Activated T-cell treated with anti-CD3 and anti-CD28 coated beads, Interleukin-2, amount 50 U/mL, for 24 hours (primary cell): ENCODE data around the gene RREB1.
A peak's percentile ranks its signal among the peaks of the same experiment; 100 is the strongest.

Experiments
- DNase-seq: peaks from one replicate; pipeline ENCODE4 v3.0.0-alpha.2; 2020
- H3K27ac Mint-ChIP-seq: 2 replicates; pipeline ENCODE4 v1.8.0; 2020; ENCODE audit warnings: mild to moderate bottlenecking, mixed read lengths
- H3K27me3 Mint-ChIP-seq: 2 replicates; pipeline ENCODE4 v1.8.0; 2020; ENCODE audit warnings: mixed read lengths
- H3K36me3 Mint-ChIP-seq: 2 replicates; pipeline ENCODE4 v1.8.0; 2020; ENCODE audit warnings: low read depth, mixed read lengths
- H3K4me1 Mint-ChIP-seq: 2 replicates; pipeline ENCODE4 v1.8.0; 2020; ENCODE audit warnings: low read depth, mixed read lengths
- H3K4me3 Mint-ChIP-seq: 2 replicates; pipeline ENCODE4 v1.8.0; 2020; ENCODE audit warnings: mild to moderate bottlenecking, moderate library complexity, mixed read lengths
- H3K9me3 Mint-ChIP-seq: 2 replicates; pipeline ENCODE4 v1.8.0; 2020; ENCODE audit warnings: mixed read lengths

The RREB1 gene

GRCh38 chr6:7230327-7230691 is 122.5 kb downstream of the RREB1 start:
- Mint-ChIP-seq H3K9me3 (no peaks in the 10 kb centered on the region), H3K4me3 (no peak overlapping the region), H3K27ac (no peak overlapping the region), H3K36me3 (peaks cover 87% of the 10 kb centered on the region), H3K4me1 (peaks cover 14% of the 10 kb centered on the region), H3K27me3 (no peaks in the 10 kb centered on the region)
- DNase-seq, result no peak

DNA sequence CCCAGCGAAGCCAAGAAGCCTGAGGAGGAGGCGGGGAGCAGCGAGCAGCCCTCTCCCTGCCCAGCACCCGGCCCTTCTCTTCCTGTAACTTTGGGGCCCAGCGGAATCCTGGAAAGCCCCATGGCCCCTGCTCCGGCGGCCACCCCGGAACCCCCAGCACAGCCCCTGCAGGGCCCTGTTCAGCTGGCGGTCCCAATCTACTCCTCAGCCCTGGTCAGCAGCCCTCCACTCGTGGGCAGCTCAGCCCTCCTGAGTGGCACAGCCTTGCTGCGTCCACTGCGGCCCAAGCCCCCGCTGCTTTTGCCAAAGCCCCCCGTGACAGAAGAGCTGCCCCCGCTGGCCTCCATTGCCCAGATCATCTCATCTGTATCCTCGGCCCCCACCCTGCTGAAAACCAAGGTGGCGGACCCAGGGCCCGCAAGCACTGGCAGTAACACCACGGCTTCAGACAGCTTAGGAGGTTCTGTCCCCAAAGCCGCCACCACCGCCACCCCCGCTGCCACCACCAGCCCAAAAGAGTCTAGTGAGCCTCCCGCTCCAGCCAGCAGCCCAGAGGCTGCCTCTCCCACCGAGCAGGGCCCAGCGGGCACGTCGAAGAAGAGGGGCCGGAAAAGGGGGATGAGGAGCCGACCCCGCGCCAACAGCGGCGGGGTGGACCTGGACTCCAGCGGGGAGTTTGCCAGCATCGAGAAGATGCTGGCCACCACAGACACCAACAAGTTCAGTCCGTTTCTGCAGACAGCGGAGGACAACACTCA is 123.4 kb downstream of the RREB1 start:
- Mint-ChIP-seq H3K27ac (no peak overlapping the region), H3K27me3 (no peaks in the 10 kb centered on the region), H3K9me3 (no peaks in the 10 kb centered on the region), H3K36me3 (peaks cover 87% of the 10 kb centered on the region), H3K4me3 (no peak overlapping the region), H3K4me1 (peaks cover 17% of the 10 kb centered on the region)
- DNase-seq, result no peak

DNA sequence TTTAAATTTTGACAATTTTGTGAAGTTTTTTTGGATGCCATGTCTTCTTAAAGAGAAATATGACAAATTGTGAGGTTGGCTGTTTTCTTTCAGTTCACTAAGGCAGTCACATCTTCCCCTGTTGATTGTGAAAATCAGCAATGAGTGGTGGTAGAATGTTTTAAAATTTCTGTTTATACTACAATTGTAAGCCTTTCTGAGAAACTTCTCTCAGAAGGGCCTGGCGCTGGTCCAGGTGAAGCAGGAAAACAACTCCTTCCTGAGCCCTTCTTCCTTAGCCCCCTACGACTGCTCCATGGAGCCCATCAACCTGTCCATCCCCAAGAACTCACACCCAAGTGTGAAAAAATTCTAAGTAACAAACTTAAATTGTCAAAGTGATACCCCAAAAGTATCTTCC is 124.6 kb downstream of the RREB1 start:
- Mint-ChIP-seq H3K27ac (peak overlapping the region; percentile 13), H3K4me3 (no peak overlapping the region), H3K9me3 (no peaks in the 10 kb centered on the region), H3K27me3 (no peaks in the 10 kb centered on the region), H3K4me1 (peaks cover 20% of the 10 kb centered on the region), H3K36me3 (peaks cover 82% of the 10 kb centered on the region)
- no peak for DNase-seq

- Mint-ChIP-seq H3K9me3 (no peaks in the 10 kb centered on the region), H3K4me3 (no peak overlapping the region), H3K27me3 (no peaks in the 10 kb centered on the region), H3K27ac (peak overlapping the region; percentile 71), H3K4me1 (peaks cover 24% of the 10 kb centered on the region), H3K36me3 (peaks cover 74% of the 10 kb centered on the region)
- DNase-seq, result no peak
Observed at GRCh38 chr6:7234547-7234946, 126.8 kb downstream of the RREB1 start.

DNA sequence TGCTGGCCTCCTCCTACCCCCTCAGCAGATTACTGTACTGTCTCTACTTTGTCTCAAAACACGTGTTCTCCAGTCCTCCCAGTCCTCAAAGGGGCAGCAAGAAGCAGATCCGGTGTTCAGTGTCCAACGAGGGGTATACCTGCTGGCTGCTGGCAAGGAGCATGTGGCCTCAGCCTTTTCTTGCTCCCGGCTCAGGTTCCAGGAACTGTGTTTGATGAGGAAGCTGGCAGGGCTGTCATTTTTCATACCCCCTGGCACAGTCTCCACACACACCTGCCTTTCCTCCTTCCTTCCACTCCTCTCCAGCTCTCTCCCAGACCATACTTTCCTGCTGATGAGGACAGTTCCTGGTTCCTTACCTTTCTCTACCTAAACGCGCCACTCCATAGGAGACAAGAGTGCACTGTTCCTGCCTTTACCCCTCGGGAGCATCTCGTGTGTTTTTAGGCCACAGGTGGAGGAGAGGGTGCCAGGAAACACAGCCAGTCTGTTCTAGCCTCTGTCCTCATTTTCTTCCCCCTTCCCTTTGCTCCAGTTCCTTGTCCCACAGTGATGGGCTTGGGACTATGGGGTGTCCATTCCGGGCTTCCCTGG is 128.0 kb downstream of the RREB1 start:
- Mint-ChIP-seq H3K27me3 (no peaks in the 10 kb centered on the region), H3K27ac (peak overlapping the region; percentile 41), H3K9me3 (no peaks in the 10 kb centered on the region), H3K36me3 (peaks cover 76% of the 10 kb centered on the region), H3K4me3 (no peak overlapping the region), H3K4me1 (peaks cover 24% of the 10 kb centered on the region)
- DNase-seq, result no peak

GRCh38 chr6:7236306-7237209 is 128.8 kb downstream of the RREB1 start:
- H3K27ac Mint-ChIP-seq, result peak overlapping the region; percentile 41
- H3K4me1 Mint-ChIP-seq, result peaks cover 22% of the 10 kb centered on the region
- H3K27me3 Mint-ChIP-seq, result no peaks in the 10 kb centered on the region
- no peaks in the 10 kb centered on the region for H3K9me3 Mint-ChIP-seq
- no peak overlapping the region for H3K4me3 Mint-ChIP-seq
- peaks cover 75% of the 10 kb centered on the region for H3K36me3 Mint-ChIP-seq
- DNase-seq, result no peak

- peaks cover 65% of the 10 kb centered on the region for H3K36me3 Mint-ChIP-seq
- H3K4me3 Mint-ChIP-seq, result no peak overlapping the region
- no peak for DNase-seq
- H3K9me3 Mint-ChIP-seq, result no peaks in the 10 kb centered on the region
- H3K27ac Mint-ChIP-seq, result no peak overlapping the region
- H3K27me3 Mint-ChIP-seq, result no peaks in the 10 kb centered on the region
- peaks cover 22% of the 10 kb centered on the region for H3K4me1 Mint-ChIP-seq
Observed at GRCh38 chr6:7237653-7238188, 130.0 kb downstream of the RREB1 start.

GRCh38 chr6:7238526-7238899 is 130.8 kb downstream of the RREB1 start:
- H3K27ac Mint-ChIP-seq, result peak overlapping the region; percentile 62

DNA sequence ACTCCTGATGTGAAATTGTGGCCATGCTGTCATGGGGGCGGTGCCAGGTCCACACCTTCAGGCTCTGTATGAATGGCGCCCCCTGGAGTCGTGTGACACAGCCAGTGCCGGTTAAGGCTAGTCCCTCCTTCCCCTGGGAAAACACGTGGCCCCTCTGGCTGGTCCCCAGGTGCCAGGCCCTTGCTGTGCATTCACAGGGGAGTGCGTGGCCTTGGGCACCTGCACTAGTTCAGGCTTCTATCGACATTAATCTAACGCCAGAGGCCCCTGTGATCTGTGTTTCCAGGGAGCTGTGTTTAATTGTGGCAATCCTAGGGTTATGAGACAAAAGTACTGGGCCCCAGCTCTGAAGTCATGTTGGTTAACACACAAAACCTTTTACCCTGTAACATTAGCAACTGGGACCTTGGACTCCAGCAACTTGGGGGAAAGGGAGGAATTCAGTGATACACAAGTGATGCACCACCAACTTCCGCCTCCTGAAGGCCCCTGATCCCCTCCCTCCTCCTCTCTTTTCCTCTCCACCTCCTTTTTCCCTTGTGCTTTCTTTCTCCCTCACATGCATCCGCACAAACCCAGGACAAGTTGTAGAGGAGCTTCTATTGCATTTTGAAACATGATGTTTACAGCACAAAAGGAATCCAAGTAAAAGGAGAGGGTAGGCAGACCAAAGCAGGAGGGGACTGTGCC is 131.3 kb downstream of the RREB1 start:
- Mint-ChIP-seq H3K4me3 (no peak overlapping the region), H3K4me1 (peaks cover 29% of the 10 kb centered on the region), H3K36me3 (peaks cover 63% of the 10 kb centered on the region), H3K27ac (peak overlapping the region; percentile 62), H3K27me3 (no peaks in the 10 kb centered on the region), H3K9me3 (no peaks in the 10 kb centered on the region)
- DNase-seq, result peak; percentile 83

More at GRCh38 chr6:7238526-7238899, 130.8 kb downstream of the RREB1 start:
- H3K36me3 Mint-ChIP-seq, result peaks cover 65% of the 10 kb centered on the region
- H3K4me1 Mint-ChIP-seq, result peaks cover 30% of the 10 kb centered on the region
- H3K27me3 Mint-ChIP-seq, result no peaks in the 10 kb centered on the region
- DNase-seq, result no peak
- no peaks in the 10 kb centered on the region for H3K9me3 Mint-ChIP-seq
- no peak overlapping the region for H3K4me3 Mint-ChIP-seq

GRCh38 chr6:7239590-7239948 is 131.8 kb downstream of the RREB1 start:
- Mint-ChIP-seq H3K27ac (peak overlapping the region; percentile 19), H3K9me3 (no peaks in the 10 kb centered on the region), H3K4me3 (no peak overlapping the region), H3K4me1 (peaks cover 29% of the 10 kb centered on the region), H3K36me3 (peaks cover 59% of the 10 kb centered on the region), H3K27me3 (no peaks in the 10 kb centered on the region)
- no peak for DNase-seq

DNA sequence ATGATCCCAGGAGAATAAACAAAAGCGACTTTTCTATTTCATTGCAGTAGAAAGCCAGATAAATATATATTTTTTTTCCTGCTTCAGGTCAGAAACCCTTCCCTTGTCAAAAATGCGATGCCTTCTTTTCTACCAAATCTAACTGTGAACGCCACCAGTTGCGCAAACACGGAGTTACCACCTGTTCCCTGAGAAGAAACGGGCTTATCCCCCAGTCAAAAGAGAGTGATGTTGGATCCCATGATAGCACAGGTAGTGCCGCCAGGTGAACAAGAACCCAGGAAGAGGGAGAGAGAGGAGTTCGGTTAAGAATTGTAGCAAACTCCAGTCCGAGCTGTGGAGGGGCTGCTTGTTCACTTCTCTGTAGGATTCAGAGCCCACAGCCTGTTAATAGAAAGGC is 132.6 kb downstream of the RREB1 start:
- peaks cover 29% of the 10 kb centered on the region for H3K4me1 Mint-ChIP-seq
- DNase-seq, result no peak
- H3K27ac Mint-ChIP-seq, result peak overlapping the region; percentile 5
- H3K9me3 Mint-ChIP-seq, result no peaks in the 10 kb centered on the region
- peaks cover 57% of the 10 kb centered on the region for H3K36me3 Mint-ChIP-seq
- H3K4me3 Mint-ChIP-seq, result no peak overlapping the region
- H3K27me3 Mint-ChIP-seq, result no peaks in the 10 kb centered on the region

DNA sequence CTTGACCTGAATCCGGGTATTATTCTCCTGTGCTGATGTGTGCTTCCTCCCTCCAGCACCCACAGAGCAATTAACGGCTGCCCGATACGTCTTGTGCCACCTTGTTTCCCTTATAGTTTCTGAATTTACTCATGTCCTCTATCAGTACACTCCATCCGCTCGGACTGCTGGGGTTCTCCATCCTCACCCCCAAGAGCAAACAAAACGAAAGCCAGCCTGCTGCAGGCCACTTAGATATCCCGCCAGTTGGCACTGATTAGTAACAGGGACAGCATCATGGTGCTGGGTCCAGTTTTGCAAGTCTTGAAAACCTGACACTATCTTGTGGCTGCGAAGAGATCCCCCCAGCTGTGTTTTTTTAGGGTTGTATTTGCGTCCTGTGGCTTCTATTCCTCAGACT is 133.4 kb downstream of the RREB1 start:
- peaks cover 25% of the 10 kb centered on the region for H3K4me1 Mint-ChIP-seq
- no peak overlapping the region for H3K27ac Mint-ChIP-seq
- H3K36me3 Mint-ChIP-seq, result peaks cover 57% of the 10 kb centered on the region
- DNase-seq, result no peak
- no peaks in the 10 kb centered on the region for H3K9me3 Mint-ChIP-seq
- H3K4me3 Mint-ChIP-seq, result no peak overlapping the region
- no peaks in the 10 kb centered on the region for H3K27me3 Mint-ChIP-seq

DNA sequence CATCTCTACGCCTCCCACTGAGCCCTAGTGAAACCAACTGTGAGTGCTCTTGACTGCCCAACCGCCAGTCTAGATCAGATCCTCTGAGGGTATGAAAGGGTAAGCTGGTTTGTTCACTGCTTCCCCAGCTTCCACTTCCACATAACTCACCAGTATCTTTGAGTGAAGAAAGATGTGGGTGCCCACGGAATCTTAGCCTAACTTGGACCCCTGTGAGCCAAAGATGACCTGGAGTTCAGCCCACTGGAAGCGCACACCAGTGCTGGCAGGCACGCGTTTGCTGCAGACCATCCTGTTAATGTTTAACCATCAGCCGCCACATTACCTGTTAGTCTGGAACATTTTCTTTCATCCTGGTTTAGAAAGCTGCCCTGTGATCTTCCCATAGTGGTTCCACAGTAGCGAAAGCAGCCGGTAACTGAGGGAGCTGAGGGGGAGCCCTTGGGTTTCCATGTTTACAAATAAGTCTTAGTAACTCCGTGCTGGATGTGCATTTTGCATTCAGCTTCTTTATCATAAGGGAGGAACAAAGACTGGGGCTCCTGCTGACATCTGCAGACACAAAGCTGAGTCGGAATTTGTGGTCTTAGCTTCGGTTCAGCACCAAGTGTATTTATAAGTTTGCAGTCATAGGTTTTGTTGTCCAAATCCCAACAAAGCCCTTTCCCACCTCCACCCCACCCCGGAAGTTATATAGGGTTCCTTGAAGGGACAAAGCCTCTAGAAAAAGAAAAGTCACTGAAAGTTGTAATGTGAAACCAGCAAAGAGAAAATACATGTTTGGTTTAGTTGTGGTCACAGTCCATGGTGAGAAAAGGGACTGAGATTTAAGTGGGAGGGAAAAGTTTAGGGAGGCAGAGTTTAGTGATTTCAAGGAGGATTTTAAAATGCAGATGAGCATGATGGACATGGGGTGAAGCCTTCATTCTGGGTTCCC is 134.2 kb downstream of the RREB1 start:
- Mint-ChIP-seq H3K9me3 (no peaks in the 10 kb centered on the region), H3K4me1 (peaks cover 23% of the 10 kb centered on the region), H3K36me3 (peaks cover 59% of the 10 kb centered on the region), H3K27ac (no peak overlapping the region), H3K4me3 (no peak overlapping the region), H3K27me3 (no peaks in the 10 kb centered on the region)
- DNase-seq, result no peak
